Measurements from ENCODE around the gene SLC25A30.

The SLC25A30 gene

DNA sequence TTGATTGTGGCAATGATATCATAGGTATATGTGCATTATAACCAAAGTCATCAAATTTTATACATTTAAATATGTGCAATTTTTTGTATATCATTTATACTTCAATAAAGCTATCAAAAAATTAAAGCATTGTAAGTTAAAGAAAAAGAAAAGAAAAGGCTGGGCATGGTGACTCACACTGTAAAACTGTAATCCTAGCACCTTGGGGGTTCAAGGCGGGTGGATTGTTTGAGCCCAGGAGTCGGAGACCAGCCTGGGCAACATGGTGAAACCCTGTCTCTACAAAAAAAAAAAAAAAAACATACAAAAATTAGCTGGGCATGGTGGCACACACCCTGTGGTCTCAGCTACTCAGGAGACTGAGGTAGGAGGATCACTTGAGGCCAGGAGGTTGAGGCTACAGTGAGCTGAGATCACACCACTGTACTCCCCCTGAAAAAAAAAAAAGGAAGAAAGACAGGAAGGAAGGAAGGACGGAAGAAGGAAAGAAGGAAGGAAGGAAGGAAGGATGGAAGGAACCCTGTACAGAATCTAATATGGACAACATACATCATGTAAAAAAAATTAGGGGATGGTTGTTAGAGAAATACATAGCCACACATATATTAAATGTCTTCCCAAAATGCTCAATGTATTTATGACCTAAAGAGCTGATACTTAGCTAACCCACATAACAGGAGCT lies 21.7 kb upstream of the SLC25A30 start:
- no peak for TF ChIP-seq CTCF (conservative IDR thresholded peaks at IDR 0.05)
- TF ChIP-seq ZFX (IDR thresholded peaks at IDR 0.05) = no peak
- peak overlapping the region; percentile 30; the same call in 1 of the 2 replicates for H3K27ac ChIP-seq

GRCh38 chr13:45439008-45439407 lies 20.8 kb upstream of the SLC25A30 start:
- H3K27ac ChIP-seq = no peak overlapping the region
- TF ChIP-seq CTCF (conservative IDR thresholded peaks at IDR 0.05) (no peak), ZFX (IDR thresholded peaks at IDR 0.05) (no peak)

DNA sequence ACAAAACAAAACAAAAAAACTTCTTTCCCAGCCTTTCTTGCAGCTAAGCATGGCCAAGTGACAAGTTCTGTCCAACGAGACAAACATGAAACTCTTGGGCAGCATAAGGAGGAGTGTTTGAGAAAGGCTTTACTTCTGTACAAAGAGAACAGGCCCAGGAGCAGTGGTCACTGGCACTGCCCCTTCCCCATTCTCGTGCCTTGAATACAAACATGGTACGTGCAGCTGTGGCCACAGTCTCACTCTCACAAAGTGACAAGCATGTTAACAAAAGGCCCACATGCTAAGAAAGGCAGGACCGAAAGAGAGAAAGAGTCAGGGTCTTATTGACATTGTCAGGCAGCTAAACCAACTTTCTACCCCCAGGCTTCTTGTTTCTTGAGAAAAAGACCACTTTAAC lies 19.8 kb upstream of the SLC25A30 start:
- TF ChIP-seq CTCF (conservative IDR thresholded peaks at IDR 0.05) (no peak), ZFX (IDR thresholded peaks at IDR 0.05) (no peak)
- H3K27ac ChIP-seq = no peak overlapping the region

DNA sequence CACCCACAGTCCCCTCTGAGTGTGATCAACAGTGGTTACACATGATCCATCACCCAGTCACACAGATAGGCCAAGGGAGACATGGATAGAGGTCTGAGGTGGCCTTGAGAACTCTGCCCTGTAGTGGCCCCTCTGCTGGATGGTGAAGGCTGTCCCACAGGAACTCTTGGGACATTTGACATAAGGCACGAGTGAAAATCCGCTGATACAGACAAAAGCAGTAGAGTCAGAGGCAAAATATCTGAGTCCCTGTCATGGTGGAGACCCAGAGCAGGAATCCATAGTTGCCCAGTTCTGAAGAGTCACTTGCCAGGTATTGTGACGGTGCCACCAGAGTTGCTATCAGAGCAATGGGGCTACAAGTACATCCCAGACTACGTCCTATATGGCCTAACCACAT lies 18.8 kb upstream of the SLC25A30 start:
- TF ChIP-seq CTCF (conservative IDR thresholded peaks at IDR 0.05) = no peak
- H3K27ac ChIP-seq = no peak overlapping the region

DNA sequence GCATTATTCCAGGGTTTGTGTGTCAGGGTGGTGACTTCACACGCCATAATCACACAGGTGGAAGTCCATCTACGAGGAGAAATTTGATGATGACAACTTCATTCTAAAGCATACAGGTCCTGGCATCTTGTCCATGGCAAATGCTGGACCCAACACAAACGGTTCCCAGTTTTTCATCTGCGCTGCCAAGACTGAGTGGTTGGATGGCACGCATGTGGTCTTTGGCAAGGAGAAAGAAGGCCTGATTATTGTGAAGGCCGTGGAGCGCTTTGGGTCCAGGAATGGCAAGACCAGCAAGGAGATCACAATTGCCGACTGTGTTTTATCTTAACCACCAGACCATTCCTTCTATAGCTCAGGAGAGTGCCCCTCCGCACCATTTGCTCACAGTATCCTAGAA lies 18.2 kb upstream of the SLC25A30 start:
- TF ChIP-seq ZFX (IDR thresholded peaks at IDR 0.05) = no peak
- TF ChIP-seq CTCF (conservative IDR thresholded peaks at IDR 0.05) = no peak
- H3K27ac ChIP-seq = no peak overlapping the region

DNA sequence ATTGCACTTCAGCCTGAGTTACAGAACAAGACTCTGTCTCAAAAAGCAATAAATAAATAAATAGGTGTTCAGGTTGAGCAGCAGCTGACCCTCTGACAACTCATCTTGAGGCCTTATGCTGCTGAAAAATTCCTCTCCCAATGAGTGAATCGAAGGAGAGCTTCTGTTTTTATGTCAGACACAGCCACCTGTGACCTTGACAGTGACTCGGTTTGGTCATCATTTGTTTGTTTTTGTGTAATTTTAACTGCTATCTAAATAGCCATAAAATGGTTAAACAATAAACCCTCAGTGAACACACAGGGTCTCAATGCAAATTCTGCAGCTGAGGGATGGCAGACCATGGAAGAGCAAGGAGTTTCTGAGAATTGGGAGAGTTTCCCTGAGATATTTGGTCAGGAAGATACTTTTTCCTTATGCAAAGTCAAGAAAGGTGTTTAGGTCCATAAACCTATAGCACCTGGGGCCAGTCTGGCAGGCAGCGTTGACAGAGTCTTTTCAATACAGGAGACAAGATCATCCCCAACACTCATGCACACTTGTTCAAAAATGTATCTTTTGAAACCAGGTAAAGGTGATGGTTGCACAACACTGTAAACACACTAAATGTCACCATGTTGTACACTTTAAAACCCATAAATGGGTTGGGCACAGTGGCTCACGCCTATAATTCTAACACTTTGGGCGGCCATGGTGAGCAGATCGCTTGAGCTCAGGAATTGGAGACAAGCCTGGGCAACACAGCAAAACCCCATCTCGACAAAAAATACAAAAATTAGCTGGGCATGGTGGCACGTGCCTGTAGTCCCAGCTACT lies 16.6 kb upstream of the SLC25A30 start:
- no peak for TF ChIP-seq ZFX (IDR thresholded peaks at IDR 0.05)
- no peak for TF ChIP-seq CTCF (conservative IDR thresholded peaks at IDR 0.05)
- peak overlapping the region; percentile 44 for H3K27ac ChIP-seq

DNA sequence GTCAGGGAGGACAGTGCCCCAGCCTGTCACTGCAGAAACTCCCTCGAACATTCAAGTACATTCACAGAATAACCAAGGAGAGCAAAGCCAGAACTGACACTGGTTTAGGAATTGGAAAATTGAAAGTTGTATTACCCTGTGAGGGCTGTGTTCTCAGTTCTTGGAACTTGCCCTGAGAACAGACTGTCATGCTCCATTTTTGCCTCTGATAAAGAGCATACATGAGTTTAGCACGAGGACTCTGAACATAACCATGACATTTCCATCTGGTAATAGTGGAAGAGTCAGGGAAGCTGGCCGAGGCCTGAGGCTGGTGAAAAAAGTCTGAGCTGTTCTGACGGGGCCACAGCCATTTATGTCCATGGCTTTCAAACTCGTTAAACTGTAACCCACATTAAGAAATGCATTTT lies 15.2 kb upstream of the SLC25A30 start:
- TF ChIP-seq ZFX (IDR thresholded peaks at IDR 0.05) = no peak
- TF ChIP-seq CTCF (conservative IDR thresholded peaks at IDR 0.05) = no peak
- H3K27ac ChIP-seq = 0 out of 2 replicates have a peak overlapping the region, but pooled peaks have one; percentile 44

Data from C4-2B (cell line).